B cell (primary cell): ENCODE measurements around the gene NIPBL. TPM values are rescaled to one million over a fixed set of nuclear protein-coding genes. Genes with fewer than 3 reads are reported as not detected.

Source experiments
- ATAC-seq: fragments of 200-7000 bp; cut with Tn5 transposase; one replicate; pipeline ENCODE4 v1.10.0; 2021; ENCODE audit warnings: low read depth, mild to moderate bottlenecking, moderate number of reproducible peaks, moderate library complexity
- CTCF ChIA-PET: fragments of 350-600 bp; sonication (Branson Sonifier 250); formaldehyde crosslinking; loops from one replicate; lab custom pipeline; 2021; ENCODE audit warnings: antibody characterized with exemption, inconsistent platforms; lab: Charles Lee
- POLR2A ChIA-PET: fragments of 350-600 bp; sonication (Branson Sonifier 250); formaldehyde crosslinking; loops from one replicate; lab custom pipeline; 2021; ENCODE audit warnings: antibody characterized with exemption; lab: Charles Lee
- DNase-seq: peaks from one replicate; pipeline ENCODE4 v3.0.0; 2013
- H2AFZ ChIP-seq: 2 replicates; pipeline ENCODE4 v1.6.1; 2012; ENCODE audit warnings: mild to moderate bottlenecking, low read depth, low read length; ENCODE audit not compliant: insufficient read depth, poor library complexity, severe bottlenecking
- H3K27ac ChIP-seq, 2 donors: 1 replicate in 1 of 2; 2 replicates in 1 of 2; pipeline ENCODE4 v1.5.1; 2012 to 2013; ENCODE audit warnings: low read length in 2 of 2, mild to moderate bottlenecking in 2 of 2, moderate library complexity in 1 of 2
- H3K27me3 ChIP-seq, 4 experiments: fragments of 200-600 bp in 1 of 4; sonication (generic) in 1 of 4; replicated peaks in 1 of 4; 1 replicate in 2 of 4; 2 replicates in 2 of 4; pipeline versions ENCODE4 v1.6.1 to v1.7.0; 2013 to 2016; ENCODE audit warnings: low read length in 3 of 4, mild to moderate bottlenecking in 2 of 4, mixed read lengths in 1 of 4, moderate library complexity in 1 of 4; ENCODE audit not compliant: insufficient read depth in 4 of 4, control insufficient read depth in 3 of 4; ENCODE audit errors: control extremely low read depth in 1 of 4
- H3K36me3 ChIP-seq, 2 experiments: replicated peaks in 1 of 2; 1 replicate in 1 of 2; 2 replicates in 1 of 2; pipeline versions ENCODE4 v1.6.1 to v1.7.1; 2013; ENCODE audit warnings: low read length in 1 of 2; ENCODE audit not compliant: insufficient read depth in 2 of 2, control insufficient read depth in 1 of 2; ENCODE audit errors: control extremely low read depth in 1 of 2, extremely low read depth in 1 of 2
- H3K4me1 ChIP-seq, 2 donors: fragments of 200-600 bp in 1 of 2; sonication (generic) in 1 of 2; 1 replicate in 1 of 2; 2 replicates in 1 of 2; pipeline versions ENCODE4 v1.5.1 to v1.6.1; 2013 to 2017; ENCODE audit warnings: low read length in 2 of 2; ENCODE audit not compliant: control insufficient read depth in 2 of 2, insufficient read depth in 2 of 2
- H3K4me2 ChIP-seq: replicated peaks from 2 replicates; pipeline ENCODE3; 2012; ENCODE audit warnings: mild to moderate bottlenecking, low read depth, low read length; ENCODE audit not compliant: poor library complexity, severe bottlenecking
- H3K4me3 ChIP-seq, 5 experiments: fragments of 200-600 bp in 1 of 5; sonication (generic) in 1 of 5; 1 replicate in 3 of 5; 2 replicates in 2 of 5; pipeline versions ENCODE4 v1.5.1 to v1.7.0; 2011 to 2016; ENCODE audit warnings: low read length in 4 of 5, mild to moderate bottlenecking in 4 of 5, low read depth in 2 of 5, control low read depth in 1 of 5, moderate library complexity in 1 of 5; ENCODE audit not compliant: insufficient read depth in 1 of 5; ENCODE audit errors: control extremely low read depth in 1 of 5, extremely low read depth in 1 of 5
- H3K79me2 ChIP-seq: fragments of 200-600 bp; sonication (generic); one replicate; pipeline ENCODE4 v1.6.0; 2016; ENCODE audit warnings: low read length; ENCODE audit not compliant: control insufficient read depth, insufficient read depth
- H3K9ac ChIP-seq: fragments of 200-600 bp; sonication (generic); 2 replicates; pipeline ENCODE4 v1.6.1; 2017; ENCODE audit warnings: mild to moderate bottlenecking, low read length, moderate library complexity
- H3K9me3 ChIP-seq, 3 donors: one replicate each; pipeline versions ENCODE4 v1.6.1 to v1.7.1; 2013; ENCODE audit warnings: low read length in 2 of 3; ENCODE audit not compliant: control insufficient read depth in 2 of 3, insufficient read depth in 1 of 3; ENCODE audit errors: control extremely low read depth in 1 of 3
- H4K20me1 ChIP-seq: 2 replicates; pipeline ENCODE4 v1.6.0; 2012; ENCODE audit warnings: mild to moderate bottlenecking, low read length; ENCODE audit not compliant: insufficient read depth, control insufficient read depth, poor library complexity, severe bottlenecking
- H3K27ac Mint-ChIP-seq: one replicate; pipeline ENCODE4 v1.8.0; 2021; ENCODE audit warnings: mixed read lengths
- H3K27me3 Mint-ChIP-seq: one replicate; pipeline ENCODE4 v1.8.0; 2021; ENCODE audit warnings: mixed read lengths
- H3K4me1 Mint-ChIP-seq: one replicate; pipeline ENCODE4 v1.8.0; 2021; ENCODE audit warnings: mixed read lengths
- H3K4me3 Mint-ChIP-seq: one replicate; pipeline ENCODE4 v1.8.0; 2021; ENCODE audit warnings: mixed read lengths
- H3K9me3 Mint-ChIP-seq: one replicate; pipeline ENCODE4 v1.8.0; 2022; ENCODE audit warnings: mixed read lengths; ENCODE audit not compliant: insufficient read depth
- CTCF ChIP-seq: fragments of 200-600 bp; IDR thresholded peaks from one replicate; pipeline ENCODE4 v1.8.0; 2022; ENCODE audit warnings: antibody characterized with exemption, mild to moderate bottlenecking
- EZH2 ChIP-seq: IDR thresholded peaks from 2 replicates; pipeline ENCODE4 v1.6.1; 2012; ENCODE audit warnings: borderline replicate concordance, low read depth, mild to moderate bottlenecking, moderate library complexity, low read length; ENCODE audit not compliant: insufficient read depth, poor library complexity, severe bottlenecking
- WGBS: methylation state at CpG from one replicate; pipeline ENCODE4 v1.1.5; 2013; ENCODE audit warnings: missing lambda C conversion rate; ENCODE audit not compliant: insufficient coverage; 5-methylcytosine and 5-hydroxymethylcytosine counted together
- intact Hi-C: fragments of 100-400 bp; cut with micrococcal nuclease; formaldehyde crosslinking; loops from one replicate; pipeline ENCODE4 v1.10.0; 2022
- polyA plus RNA-seq: library from polyadenylated mRNA; depleted of rRNA; stranded (reverse); fragments of >200 nt; gene quantifications from 2 replicates; pipeline ENCODE4 v1.2.3, GENCODE V29; 2012
- total RNA-seq, 2 donors: library from RNA; stranded (reverse); fragments of 120-200 nt in 1 of 2; gene quantifications; 1 replicate in 1 of 2; 2 replicates in 1 of 2; pipeline versions ENCODE4 v1.2.3 to v1.2.4, GENCODE V29; 2013 to 2022

NIPBL gene
- total and polyA plus RNA-seq, 2 donors (not counting 1 experiment from before 2014, with no cell fraction given): 24.7 to 112 TPM

GRCh38 chr5:36988396-36988795 lies 111.8 kb downstream of the NIPBL start:
- Mint-ChIP-seq H3K4me3 (no peak overlapping the region), H3K4me1 (peaks cover 5% of the 10 kb centered on the region), H3K27ac (no peak overlapping the region), H3K27me3 (no peaks in the 10 kb centered on the region), H3K9me3 (no peaks in the 10 kb centered on the region)
- no peak overlapping the region for H3K4me2 ChIP-seq
- H3K27ac ChIP-seq: no peak overlapping the region
- whole genome bisulfite sequencing: no CpG with 5 or more reads among the region's 1 CpG
- ChIA-PET POLR2A (interaction anchor here (0.7 kb wide), 1 partner anchor 112 kb away, joined by 3 read pairs; the partner anchor contains the start of gene NIPBL), CTCF (interaction anchor here (0.6 to 1.5 kb wide), 3 partner anchors 9 to 264 kb away, joined by 3 to 5 read pairs (median 3); no protein-coding TSS in a partner anchor)
- H2AFZ ChIP-seq: no peak overlapping the region
- no peaks in the 10 kb centered on the region for H3K27me3 ChIP-seq
- H3K9me3 ChIP-seq: no peaks in the 10 kb centered on the region
- peaks cover 9% of the 10 kb centered on the region for H4K20me1 ChIP-seq
- intact Hi-C loops: loop anchor here (2.0 kb wide), 1 partner anchor 14 kb away; no protein-coding TSS in a partner anchor
- peaks cover 7 to 21% of the 10 kb centered on the region in 2 experiments for H3K36me3 ChIP-seq
- H3K79me2 ChIP-seq: peaks cover 17% of the 10 kb centered on the region
- no peaks in the 10 kb centered on the region for H3K4me1 ChIP-seq
- no peak overlapping the region for H3K4me3 ChIP-seq
- DNase-seq: no peak
- no peak for ATAC-seq
- H3K9ac ChIP-seq: no peak overlapping the region
- TF ChIP-seq EZH2 (no peak), CTCF (no peak)

- Histone ChIP-seq H3K4me2 (no peak overlapping the region), H3K9ac (no peak overlapping the region), H3K4me3 (no peak overlapping the region), H3K27ac (no peak overlapping the region), H3K36me3 (peaks cover 11 to 61% of the 10 kb centered on the region in 2 experiments), H3K9me3 (no peaks in the 10 kb centered on the region), H3K4me1 (no peaks in the 10 kb centered on the region), H3K27me3 (no peaks in the 10 kb centered on the region), H2AFZ (no peak overlapping the region), H4K20me1 (no peaks in the 10 kb centered on the region), H3K79me2 (no peaks in the 10 kb centered on the region)
- DNase-seq (no peak), ATAC-seq (no peak)
- Mint-ChIP-seq H3K9me3 (no peaks in the 10 kb centered on the region), H3K27me3 (no peaks in the 10 kb centered on the region), H3K27ac (peak overlapping the region; percentile 7), H3K4me3 (no peak overlapping the region), H3K4me1 (no peaks in the 10 kb centered on the region)
- intact Hi-C loops: no loop called here
- TF ChIP-seq EZH2 (no peak), CTCF (no peak)
- ChIA-PET POLR2A (no interaction called here), CTCF (interaction anchor here (1.3 kb wide), 1 partner anchor 7 kb away, joined by 7 read pairs; no protein-coding TSS in a partner anchor)
- no CpG with 5 or more reads among the region's 1 CpG for WGBS
Measured at GRCh38 chr5:36998578-36998977, 122.0 kb downstream of the NIPBL start.
